HL-60/S4 treated with retinoic acid at 250 ng/mL for 4 days and 3 days (cell line): ENCODE measurements around the gene OLFML2B.
"Not testable (repeated sequence)": the region's sequence is repeated elsewhere in the genome, so short reads cannot be mapped to it uniquely, and the experiment has no call there.

Experiments used
- in situ Hi-C: fragments of 300-500 bp; cut with MboI; formaldehyde crosslinking; loops from 2 replicates; pipeline ENCODE4 v1.7.0; 2022; ENCODE audit warnings: low sequenced_read_pairs

OLFML2B gene

GRCh38 chr1:162036163-162036562, 12.5 kb upstream of the OLFML2B start:
- in situ Hi-C loops = loop anchor here (10.0 kb wide), 1 partner anchor 241 kb away; no protein-coding TSS in a partner anchor

- in situ Hi-C loops = loop anchor here (10.0 kb wide), 1 partner anchor 240 kb away; no protein-coding TSS in a partner anchor
Observed at GRCh38 chr1:162035241-162035640, 11.6 kb upstream of the OLFML2B start.

DNA sequence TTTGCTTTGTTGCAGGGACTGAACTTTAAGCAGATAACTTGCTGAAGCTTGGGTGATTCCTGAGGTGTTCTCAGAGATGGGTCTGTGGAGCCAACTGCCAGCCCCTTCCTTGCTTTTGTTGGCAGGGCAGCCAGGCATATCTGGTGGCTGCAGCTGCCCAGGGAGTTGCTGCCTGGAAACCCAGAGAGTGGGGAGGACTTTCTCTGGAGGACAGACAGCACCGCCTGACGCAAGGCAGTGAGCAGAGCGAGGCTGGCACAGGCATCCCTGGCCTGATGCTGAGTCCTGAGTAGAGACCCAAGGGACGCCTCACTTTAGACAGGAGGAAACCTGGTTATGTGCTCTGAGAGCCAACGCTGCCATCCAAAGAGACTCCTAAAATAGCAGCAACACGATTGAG, 9.8 kb upstream of the OLFML2B start:
- in situ Hi-C loops = loop anchor here (10.0 kb wide), 1 partner anchor 239 kb away; no protein-coding TSS in a partner anchor

DNA sequence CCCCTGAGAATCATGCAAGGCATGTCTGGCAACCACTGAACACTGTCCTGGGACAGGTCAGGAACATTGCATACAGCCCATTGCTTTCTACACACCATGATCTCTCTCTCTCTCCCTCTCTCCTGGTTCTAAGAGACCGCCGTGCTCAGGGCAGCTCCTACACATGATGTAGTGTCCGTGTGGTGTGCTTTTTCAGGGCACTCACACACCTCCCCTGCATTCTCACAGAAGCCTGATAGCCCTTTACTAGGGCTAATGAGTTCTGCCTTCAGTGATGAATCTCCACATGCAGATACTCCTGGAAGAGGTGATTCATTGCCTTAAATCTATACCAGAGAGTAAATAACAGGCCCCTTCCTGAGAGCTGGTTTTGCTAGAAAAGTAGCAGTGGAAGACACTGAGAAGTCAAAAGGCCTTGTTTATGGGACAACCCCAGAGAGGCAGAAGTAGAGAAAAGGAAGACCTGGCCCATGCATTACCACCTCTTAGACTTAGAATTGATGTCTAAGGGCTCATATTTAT, 7.2 kb upstream of the OLFML2B start:
- in situ Hi-C loops = loop anchor here (10.0 kb wide), 1 partner anchor 236 kb away; no protein-coding TSS in a partner anchor

DNA sequence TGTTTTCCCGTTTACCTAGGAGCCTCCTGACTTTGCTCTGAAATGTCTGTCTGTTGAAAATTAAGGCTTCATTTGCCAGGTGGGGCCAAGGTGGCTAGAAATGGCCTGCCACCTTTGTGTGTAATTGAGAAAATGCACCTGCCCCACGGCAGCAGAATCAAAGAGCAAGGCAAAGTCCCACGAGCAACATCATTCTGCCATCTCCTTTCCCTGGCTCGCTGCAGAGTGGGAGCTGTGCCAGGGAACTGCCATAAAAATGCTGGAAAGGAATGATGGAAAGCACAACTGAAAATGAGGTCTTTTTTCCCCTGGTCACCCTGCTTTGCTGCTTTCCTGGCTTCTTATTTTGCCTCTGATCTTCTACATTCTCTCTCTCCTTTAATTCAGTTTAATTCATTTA, 5.5 kb upstream of the OLFML2B start:
- in situ Hi-C loops = no loop called here

DNA sequence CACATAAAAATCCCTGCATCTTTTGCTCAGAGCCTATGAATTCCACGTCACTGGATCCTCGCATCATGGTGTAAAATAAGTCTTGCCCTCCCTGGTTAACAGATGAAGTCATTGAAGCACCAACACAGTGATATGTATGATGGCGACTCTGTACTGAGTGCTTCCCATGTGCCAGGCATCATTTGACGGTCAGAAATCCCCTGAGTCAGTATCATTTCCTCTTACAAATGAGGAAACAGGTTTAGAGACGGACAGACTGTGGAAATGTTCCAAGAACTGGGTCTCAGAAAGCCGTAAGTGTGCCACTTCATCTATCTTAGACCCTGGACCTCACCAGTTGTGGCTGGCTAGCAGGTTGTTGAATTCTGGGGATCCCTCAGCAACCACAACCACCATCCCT, 5.1 kb upstream of the OLFML2B start:
- in situ Hi-C loops = no loop called here

DNA sequence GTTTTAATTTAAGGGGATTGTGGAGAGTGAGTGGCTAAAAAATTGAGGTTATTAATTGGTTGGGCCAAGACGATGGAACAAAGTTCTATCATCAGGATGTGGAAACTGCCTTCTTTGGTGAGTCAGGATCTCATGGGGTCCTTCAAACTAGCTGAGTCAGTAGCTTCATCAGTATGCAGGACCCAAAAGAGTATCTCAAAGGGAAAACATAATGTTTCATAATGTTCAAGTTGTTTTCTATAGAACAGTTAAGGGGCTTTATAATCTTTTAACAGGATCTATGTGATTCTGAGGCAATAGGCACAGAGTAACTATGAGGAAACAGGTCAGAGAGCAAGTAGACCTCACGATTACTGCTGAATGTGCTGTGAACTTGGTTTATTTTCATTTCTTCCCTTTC, 3.2 kb upstream of the OLFML2B start:
- in situ Hi-C loops = no loop called here

- in situ Hi-C loops = no loop called here
Observed at GRCh38 chr1:162025541-162025940, 1.9 kb upstream of the OLFML2B start.

DNA sequence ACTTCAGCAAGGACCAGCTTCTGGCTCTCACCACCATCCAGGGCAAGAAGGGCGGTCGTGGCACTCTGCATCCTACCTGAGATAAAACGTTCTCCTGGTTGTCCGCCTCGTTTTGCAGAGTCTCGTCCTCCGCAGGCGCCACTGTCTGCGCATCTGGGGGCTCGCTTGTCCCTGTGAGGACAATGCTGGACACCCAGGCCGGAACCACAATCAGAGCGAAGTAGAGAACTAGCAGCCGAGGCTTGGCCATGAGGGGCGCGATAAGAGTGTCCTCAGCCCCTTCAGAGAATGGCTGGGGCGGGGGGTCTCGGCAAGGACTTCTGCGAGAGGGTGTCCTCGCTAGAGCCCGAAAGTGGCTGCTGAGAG, 505 bp downstream of the OLFML2B start:
- in situ Hi-C loops = no loop called here

GRCh38 chr1:162022626-162023025, 1.0 kb downstream of the OLFML2B start:
- in situ Hi-C loops = no loop called here

- in situ Hi-C loops = no loop called here
Observed at GRCh38 chr1:162021124-162021523, 2.5 kb downstream of the OLFML2B start.

- in situ Hi-C loops = no loop called here
Observed at GRCh38 chr1:162020150-162020549, 3.5 kb downstream of the OLFML2B start.

- in situ Hi-C loops = no loop called here
Observed at GRCh38 chr1:162019446-162019845, 4.2 kb downstream of the OLFML2B start.

- in situ Hi-C loops = no loop called here
Observed at GRCh38 chr1:162019006-162019405, 4.7 kb downstream of the OLFML2B start.

DNA sequence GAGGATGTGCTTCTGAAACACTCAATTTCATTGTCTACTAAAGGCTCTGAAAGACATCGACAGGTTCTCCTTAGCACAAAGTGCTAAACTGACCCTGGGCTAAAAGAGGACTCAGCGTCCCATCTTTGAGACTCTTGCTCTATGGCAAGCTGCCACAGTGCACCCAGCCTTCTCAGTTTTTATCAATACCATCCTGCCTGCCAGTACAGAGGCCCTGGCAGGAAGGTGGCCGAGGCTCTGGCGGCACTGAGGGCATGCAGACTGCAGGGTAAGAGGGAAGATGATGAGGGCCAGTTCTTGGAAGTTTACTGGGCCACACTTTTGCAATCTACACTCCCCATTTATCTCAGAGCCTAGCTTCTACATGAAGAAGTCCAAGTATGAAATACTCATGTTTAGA, 5.3 kb downstream of the OLFML2B start:
- in situ Hi-C loops = no loop called here

GRCh38 chr1:162017791-162018190, 5.9 kb downstream of the OLFML2B start:
- in situ Hi-C loops = not testable (repeated sequence)

GRCh38 chr1:162016631-162017030, 7.0 kb downstream of the OLFML2B start:
- in situ Hi-C loops = no loop called here

GRCh38 chr1:162015196-162015595, 8.5 kb downstream of the OLFML2B start:
- in situ Hi-C loops = no loop called here

- in situ Hi-C loops = no loop called here
Observed at GRCh38 chr1:162014202-162014601, 9.5 kb downstream of the OLFML2B start.

- in situ Hi-C loops = no loop called here
Observed at GRCh38 chr1:162013289-162013688, 10.4 kb downstream of the OLFML2B start.

DNA sequence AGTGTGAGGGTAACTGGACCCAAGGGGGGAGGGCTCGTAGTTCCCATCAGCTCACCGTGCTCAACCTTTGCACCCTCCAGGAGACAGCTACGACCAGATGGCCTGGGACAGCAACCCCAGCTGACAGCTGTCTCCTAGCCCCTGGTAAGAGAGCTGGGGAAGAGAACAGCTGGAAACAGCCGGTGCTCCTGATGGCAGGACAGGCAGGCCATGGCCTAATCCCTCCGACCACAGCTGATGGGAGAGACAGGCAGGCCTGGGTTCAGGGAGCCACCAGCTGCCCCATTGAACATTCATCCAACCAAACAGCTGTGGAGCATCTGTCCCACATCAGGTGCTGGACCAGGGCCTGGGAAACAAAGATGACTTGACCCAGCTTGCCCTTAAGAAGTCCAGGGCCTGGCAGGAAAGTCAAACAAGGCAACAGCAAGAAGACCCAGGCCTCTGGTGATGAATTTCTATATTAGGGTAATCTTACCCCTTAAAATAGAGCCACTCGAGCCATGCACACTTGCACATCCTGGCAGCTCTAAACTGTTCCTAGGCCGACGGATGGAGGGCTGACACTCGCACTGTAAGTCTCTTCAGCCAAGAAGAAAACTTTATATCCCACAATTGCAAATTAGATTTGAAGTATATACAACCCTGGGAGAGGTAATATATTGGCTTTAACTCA, 12.2 kb downstream of the OLFML2B start:
- in situ Hi-C loops = no loop called here

DNA sequence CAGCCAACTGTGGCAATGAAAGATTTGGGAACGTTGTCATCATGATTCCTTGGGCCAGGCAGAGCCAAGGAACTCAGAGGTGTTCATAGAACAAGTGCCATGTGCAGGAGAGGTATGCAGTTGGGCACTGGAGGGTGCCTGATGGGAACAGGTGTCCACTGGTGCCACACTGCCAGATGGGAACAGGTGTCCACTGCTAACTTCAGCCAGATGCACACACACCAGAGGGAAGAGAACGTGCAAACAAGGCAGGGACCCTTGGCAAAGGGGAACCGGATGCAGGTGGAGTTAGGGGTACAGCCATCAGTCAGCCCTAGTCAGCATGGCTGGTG, 13.5 kb downstream of the OLFML2B start:
- in situ Hi-C loops = no loop called here
